Measurements from ENCODE around the gene EARS2.
"Not testable (repeated sequence)": the region's sequence is repeated elsewhere in the genome, so short reads cannot be mapped to it uniquely, and the experiment has no call there.

Gene EARS2

DNA sequence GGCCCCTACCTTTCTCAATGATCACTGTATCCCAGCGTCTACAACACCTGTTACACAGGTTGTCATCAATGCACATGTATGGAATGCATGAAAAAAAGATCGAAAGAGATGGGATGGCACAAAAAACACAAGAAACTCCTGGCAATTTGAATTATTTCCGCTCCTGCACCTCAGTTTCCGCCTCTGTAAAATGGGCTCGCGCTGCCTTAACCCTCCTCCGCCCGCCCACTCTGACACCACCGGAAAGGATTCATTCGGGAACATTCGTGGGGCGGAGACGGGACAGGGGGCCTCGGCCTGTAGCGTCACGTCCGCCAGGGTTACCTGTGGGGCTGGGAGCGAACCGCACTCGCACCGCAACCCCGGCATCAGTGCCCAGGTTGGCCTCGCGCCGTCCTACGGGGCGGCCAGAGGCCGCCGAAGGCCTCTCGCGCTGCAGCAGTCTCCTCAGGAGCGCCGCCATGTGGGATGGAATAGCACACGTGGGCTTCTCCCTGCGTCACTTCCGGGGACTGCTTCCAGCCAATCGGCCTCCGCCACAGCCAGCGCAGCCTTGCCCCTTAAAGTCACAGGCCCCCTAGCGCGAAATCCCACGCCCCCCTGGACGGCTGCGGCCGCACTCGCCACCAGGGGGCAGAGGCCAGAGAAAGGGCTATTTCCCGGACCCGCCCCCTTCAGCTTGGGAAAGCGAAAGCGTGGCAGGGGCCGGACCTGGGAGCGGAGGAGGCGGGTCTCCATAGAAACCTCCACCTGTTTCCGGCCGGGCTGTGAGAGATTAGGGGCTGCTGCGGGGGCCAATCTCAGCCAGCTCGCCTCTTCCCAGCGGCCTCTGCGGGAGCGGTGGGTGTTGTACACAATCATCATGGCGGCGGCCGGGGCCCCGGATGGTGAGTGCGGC, at the start of gene EARS2, which contains the start of gene UBFD1:
EARS2 (minus strand) TSS at position 470 of the 898 bp plus-strand sequence; CDS start at position 463, 7 bp downstream.
UBFD1 (plus strand) TSS at position 847 of the 898 bp plus-strand sequence; CDS start at position 863, 16 bp downstream.
- peak; percentile 90 for DNase-seq

DNA sequence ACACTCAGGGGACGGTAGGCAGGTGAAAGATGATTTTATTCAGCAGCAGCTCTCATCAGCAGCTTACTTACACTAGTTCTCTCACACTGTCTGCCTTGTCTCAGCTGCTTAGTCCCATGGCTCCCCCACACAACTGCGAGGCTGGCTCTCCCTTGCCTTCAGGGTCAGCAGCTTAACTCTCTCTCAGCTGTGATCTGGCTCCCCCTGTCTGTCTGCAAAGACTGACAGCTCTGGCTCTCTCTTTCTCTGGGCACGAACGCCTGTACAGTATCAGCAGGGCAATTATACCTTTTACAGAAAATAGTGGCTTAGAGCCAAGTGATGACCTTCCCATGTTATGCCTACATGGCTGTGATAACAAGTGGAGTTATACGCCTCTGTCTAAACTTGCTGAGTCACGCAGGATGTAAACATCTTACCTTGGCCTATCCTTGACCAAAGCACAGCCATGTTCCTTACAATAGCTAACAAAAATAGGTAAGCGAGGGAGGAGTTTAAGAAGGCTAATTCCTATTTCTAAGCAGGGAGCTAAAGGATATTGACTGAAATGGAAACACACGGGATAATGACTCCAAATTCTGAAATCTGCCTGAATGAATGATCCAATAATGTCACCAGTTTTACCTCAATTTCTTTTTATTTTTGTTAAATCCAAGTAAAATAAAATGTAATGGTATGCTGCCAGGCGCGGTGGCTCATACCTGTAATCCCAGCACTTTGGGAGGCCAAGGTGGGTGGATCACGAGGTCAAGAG, 40.0 kb upstream of the EARS2 start:
- no peak for DNase-seq

DNA sequence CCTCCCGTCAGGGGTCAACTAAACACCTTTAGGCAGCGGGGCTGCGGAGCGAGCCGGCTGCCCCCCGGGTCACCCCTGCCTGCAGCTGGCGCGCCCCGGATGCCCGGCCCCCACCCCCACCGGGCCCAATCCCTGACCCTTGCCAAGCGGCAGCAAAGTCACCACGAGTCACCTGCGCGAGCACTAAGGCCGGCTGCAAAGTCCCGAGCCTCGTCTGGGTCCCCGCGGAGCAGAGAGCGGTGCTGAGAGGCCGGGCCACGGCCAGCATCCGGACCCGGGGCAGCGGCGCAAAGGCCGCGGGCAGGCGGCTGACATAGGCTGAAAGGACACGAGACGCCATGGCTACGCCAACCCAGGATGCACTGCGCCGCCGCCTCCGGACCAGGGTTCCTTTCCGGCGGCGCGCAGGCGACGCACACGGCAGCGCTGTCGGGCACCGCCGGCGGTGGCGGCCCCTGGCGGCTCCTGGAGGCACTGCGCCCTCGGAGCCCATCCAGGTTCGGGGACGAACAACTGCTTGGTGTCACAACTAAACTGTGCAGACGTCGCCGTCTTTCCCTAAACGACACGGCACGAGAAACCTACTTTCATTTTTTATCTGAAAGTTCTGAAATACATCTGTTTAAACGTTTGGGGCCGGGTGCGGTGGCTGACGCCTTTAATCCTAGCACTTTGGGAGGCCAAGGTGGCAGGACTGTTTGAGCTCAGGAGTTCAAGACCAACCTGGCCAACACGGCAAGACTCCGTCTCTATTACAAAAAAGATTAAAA, 39.0 kb upstream of the EARS2 start, which contains the start of gene NDUFAB1:
NDUFAB1 (minus strand) TSS at position 366 of the 770 bp plus-strand sequence; CDS start at position 340, 26 bp downstream.
- DNase-seq = peak; percentile 62

DNA sequence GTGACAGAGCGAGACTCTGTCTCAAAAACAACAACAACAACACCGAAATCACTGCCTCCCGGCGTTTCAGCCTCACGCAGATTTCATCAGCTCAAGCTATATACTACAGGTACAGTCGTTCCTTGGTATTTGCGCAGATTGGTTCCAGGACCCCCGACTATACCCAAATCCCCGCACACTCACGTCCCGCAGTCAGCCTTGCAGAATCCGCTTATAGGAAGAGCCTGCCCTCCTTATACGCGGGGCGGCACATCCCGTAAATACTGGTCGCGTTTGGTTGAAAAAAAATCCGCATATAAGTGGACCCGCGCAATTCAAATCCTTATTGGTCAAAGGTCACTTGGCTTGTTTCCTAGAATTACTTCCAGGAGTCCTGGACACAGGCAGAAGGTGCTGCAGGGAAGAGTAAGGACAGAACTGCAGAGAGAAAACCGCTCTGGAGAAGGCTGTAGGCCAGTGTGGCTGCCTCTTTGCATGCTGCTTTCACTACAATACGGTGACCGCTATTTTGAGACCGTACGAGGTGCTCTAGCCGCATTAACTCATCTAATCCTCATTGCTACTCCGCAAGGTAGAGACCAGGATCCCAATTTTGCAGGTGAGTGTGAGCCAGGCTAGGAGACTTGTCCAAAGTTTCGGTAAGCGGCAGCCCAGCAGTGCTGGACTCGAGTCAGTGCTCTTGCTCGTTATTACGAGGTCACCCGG, 38.2 kb upstream of the EARS2 start:
- no peak for DNase-seq

GRCh38 chr16:23594186-23594585, 37.0 kb upstream of the EARS2 start:
- no peak for DNase-seq

GRCh38 chr16:23590181-23590580, 33.0 kb upstream of the EARS2 start:
- DNase-seq = no peak

DNA sequence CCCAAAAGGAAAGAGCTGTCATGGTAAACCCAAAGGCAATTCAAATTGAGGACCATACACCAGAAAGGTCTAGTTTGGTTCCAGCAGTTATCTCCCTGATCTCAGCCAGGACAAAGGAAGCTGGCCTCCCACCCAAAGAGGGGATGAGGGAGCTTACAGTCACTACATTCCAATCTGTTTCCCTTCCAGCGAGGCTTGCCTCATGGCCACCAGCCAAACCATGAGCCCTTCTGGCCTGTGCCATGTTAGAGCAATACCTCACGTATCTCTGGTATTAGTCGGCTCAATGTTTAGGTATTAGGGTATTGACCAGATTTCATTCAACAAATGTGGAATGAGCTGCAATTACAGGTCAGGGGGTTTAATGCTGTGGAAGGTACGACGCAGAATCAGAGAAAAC, 30.6 kb upstream of the EARS2 start:
- no peak for DNase-seq

DNA sequence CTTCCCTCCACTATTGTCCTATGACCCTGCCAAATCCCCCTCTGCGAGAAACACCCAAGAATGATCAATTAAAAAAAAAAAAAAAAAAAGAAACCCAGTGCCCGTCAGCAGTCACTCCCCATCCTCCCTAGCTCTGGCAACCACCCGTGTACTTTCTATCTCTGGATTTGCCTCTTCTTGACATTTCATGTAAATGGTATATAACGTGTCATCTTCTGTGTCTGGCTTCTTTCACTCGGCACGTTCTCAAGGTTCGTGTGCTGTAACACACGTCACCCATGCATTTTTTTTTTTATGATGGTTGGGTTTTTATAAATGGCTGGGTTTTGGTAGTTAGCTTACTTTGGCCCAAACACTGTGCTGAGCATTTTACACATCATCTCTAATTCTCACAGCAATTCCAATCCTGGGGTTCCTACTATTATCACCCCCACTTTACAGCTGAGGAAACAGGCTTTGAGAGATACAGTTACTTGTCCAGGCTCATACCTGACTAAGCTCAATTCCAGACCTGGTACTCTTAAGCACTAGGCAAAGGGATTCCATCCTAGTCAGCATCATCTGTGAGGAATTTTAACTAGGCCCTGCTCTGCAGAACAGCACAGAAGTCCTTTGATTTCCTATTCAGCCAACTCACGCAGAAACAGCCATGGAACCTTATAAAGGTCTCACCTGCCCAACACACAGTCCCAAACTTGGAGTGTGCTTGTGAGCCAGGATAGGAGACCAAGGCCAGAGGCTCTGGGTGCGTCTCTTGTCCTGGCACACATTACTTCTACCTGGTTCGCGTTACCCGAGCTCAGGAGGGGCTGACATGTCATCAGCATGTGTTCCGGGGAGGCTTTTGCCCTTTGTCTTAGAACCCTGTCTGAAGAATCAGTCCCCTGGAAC, 27.3 kb upstream of the EARS2 start:
- DNase-seq = no peak

DNA sequence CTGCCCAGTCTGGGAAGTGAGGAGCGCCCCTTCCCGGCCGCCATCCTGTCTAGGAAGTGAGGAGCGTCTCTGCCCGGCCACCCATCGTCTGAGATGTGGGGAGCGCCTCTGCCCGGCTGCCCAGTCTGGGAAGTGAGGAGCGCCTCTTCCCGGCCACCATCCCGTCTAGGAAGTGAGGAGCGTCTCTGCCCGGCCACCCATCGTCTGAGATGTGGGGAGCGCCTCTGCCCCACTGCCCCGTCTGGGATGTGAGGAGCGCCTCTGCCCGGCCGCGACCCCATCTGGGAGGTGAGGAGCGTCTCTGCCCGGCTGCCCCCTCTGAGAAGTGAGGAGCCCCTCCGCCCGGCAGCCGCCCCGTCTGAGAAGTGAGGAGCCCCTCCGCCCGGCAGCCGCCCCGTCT, 26.1 kb upstream of the EARS2 start:
- DNase-seq = not testable (repeated sequence)

DNA sequence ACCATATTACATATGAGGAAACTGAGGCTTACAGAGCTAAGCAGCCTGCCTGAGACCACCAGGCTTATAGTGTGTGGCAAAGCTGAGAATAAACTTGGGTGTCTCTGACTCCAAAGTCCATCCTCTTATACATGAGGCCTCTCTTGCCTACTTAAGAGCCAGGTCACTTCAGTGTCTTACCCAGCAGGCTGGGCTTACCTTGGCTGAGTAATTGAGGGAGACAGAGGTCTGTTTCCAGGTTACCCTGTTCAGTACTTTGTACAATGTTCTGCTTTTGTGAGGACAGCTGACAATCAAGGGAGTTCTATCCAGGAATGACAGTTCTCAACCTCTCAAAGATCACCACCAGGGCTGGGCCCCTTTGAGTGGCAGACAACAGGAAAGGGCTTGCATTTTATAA, 24.6 kb upstream of the EARS2 start:
- DNase-seq = no peak

DNA sequence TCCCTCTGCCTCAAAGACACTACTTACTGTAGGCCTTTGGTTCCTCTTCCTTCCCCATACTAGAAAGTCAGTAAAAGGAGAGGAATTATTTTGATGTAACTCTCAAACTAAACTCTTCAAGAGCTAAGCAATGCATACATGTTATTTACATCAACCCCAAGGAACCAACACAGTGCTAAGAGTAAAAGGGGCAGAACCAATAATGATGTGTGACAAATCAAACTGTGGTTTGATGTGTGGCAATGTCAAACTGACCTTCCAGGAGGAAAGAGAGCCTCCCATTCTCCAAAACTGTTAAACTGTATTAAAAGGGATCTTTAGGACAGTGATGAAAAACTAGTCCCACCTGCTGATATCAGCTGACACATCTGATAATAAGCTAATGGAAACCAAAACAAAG, 23.2 kb upstream of the EARS2 start:
- DNase-seq = no peak

DNA sequence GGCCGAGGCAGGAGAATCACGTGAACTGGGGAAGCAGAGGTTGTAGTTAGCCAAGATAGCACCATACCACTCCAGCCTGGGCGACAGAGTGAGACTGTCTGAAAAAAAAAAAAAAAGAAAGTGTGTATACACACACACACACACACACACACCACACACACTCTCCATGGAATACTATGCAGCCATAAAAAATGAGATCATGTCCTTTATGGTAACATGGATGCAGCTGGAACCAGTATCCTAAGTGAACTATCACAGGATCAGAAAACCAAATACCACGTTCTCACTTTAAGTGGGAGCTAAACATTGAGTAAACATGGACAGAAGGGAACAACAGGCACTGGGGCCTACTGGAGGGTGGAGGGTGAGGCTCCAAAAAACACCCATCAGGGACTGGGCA, 22.2 kb upstream of the EARS2 start:
- DNase-seq = no peak

- no peak for DNase-seq
These were observed 21.1 kb upstream of the EARS2 start for GRCh38 chr16:23578101-23578830.

- no peak for DNase-seq
These were observed 20.3 kb upstream of the EARS2 start for GRCh38 chr16:23577493-23577892.

DNA sequence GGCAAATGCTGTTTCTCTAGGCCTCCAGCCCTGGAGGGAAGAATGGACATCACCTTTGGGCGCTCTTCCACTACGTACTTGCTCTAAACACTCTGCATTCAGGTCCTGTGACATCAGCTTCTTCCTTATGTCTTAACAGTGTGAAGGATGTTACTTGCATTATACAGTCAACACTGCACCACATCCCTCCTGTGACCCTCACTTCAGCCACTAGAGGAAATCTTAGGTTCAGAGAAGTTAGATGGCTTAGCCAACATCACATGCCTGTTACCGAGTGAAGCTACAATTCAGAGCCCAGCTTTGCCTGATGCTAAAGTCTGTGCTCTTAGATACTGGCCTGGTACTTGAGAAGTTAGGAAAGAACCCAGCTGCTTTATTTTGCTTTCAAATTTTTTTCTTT, 18.7 kb upstream of the EARS2 start:
- no peak for DNase-seq

DNA sequence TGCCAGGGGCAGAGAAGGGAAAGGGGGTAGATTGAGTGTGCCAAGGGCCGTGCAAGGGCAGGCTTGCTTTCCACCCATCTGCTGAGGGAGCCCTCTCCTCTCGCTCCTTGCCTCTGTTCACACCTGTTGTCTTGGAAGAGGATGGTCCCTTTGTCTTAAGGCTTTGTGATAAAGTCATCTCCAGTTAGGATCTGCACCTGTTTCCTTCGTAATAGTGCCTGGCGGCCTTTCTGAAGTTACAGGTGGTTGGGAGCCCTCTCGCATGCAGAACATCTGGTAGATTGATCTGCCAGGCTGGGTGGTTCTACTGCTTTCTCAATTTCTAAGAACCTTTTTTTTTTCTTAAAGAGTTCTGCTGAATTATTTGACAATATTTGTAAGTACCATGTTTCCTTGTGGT, 16.7 kb upstream of the EARS2 start:
- no peak for DNase-seq

DNA sequence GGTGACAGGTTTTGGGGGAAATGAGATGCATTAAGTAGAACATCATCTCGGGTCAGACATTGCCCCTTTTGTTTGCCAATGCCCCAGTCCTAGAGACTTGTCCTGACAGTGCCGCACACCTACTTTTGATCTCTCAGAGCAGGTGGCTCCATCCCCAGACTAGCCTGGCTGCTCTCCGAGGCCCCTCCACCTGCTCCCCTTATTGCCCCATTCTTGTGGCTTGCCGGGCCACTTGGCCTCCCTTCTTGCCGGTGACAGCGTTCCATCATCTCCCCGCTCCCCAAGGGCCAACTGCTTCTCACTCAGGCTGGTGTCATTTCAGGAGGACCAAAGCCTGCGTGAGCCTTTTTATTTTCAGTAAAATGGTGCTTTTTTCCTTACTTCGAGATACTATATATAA, 15.2 kb upstream of the EARS2 start:
- no peak for DNase-seq

DNA sequence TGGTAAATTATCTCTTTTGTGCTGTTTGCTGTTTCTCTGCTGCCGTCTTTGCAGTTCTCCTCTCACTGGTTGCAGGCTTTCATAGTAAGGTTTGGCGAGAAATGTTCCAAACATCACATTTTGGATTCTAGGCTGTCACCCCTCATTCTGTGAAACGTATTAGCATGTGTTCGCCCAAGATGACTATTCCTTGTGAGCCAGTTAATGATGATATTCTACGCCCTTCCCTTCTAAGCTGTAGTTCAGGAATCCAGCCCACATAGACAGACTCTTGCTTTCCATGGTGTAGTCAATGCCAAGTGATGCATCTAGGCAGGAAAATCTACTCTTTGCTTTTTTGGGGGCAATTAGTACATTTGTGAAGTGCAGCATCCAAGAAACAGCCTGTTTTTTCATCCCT, 14.7 kb upstream of the EARS2 start:
- no peak for DNase-seq

DNA sequence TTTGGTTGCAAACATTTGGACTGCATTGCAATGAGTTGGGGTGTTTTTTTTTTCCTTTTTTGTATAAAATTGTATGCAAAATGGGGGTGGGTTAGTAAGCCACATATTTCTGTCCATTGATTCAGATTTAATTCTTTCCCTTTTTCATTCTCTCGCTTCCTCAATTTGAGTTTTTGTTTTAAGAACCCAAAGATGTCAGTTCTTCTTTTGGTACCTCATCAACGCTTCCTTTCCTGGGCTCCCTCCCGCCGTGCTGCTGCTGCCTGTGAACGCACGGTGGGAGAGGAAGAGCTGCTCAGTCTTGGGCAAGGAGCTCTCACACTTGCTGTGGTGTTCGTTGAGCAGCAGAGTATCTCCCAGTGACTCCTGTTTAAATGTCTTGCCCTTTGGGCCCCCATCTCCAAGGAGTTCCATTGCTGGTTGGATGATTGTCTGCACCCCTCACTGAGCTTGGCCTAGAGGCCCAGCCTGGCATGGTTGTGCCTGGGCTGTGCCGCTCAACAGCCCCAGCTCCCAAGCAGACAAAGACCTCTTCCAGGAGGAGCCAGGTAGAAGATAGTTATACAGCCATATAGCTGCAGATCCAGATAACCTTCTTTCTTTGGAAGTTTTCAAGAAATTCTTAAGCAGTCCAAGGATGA, 14.0 kb upstream of the EARS2 start:
- DNase-seq = no peak

- no peak for DNase-seq
These were observed 10.5 kb upstream of the EARS2 start for GRCh38 chr16:23567602-23568001.
